ENCODE measurements around the gene REL.
A peak's percentile ranks its signal among the peaks of the same experiment; 100 is the strongest.
"Not testable (repeated sequence)": the region's sequence is repeated elsewhere in the genome, so short reads cannot be mapped to it uniquely, and the experiment has no call there.

Gene REL

DNA sequence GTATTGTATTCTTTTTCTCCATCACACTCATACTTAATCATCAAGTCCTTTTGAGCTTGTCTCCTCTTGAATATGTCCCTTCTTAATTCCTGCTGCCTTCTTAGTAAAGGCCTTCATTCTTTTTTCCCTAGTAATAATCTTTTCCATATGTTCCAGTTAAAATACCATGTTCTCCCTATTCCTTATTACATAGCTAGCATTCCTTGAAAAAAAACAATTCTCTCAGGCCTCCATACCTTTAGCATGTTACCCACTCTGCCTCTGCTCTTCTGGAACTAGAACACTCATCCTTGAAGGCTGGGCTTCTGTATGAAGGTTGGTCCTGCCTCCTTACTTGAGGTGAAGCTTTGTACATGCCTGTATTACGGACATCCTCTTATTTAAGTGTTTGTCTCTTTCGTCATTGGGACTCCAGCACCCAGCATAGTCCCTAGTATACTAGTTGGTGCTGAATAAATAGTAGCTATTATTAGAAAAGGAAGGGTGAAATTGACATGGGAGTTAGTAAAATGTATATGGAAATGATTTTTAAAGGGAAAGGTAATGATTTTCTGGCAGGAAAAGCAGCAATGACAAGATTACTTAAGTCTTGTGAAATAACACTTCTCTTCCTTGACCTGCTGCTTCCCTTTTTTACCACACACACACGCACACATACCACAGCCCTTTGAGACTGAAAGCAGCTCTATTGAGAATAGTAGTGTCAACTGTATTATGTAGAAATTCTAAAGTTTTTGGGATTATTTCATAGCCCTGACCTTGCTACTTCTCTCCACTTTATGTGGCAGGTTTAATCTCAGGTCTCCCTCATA lies 45.6 kb downstream of the REL start:
- peak; percentile 31 for DNase-seq (ENCODE audit: low read depth)

DNA sequence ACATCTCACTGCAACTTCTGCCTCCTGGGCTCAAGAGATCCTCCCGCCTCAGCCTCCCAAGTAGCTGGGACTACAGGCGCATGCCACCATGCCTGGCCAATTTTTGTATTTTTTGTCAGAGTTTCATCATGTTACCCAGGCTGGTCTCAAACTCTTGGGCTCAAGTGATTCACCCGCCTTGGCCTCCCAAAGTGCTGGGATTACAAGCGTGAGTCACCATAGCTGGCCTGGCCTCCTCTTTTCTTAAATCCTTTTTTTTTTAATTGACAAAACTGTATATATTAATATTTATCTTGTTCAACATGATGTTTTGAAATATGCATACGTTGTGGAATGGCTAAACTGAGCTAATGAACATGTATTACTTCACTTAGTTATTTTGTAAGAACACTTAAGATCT lies 50.7 kb downstream of the REL start:
- not testable (repeated sequence) for DNase-seq (ENCODE audit: low read depth)

DNA sequence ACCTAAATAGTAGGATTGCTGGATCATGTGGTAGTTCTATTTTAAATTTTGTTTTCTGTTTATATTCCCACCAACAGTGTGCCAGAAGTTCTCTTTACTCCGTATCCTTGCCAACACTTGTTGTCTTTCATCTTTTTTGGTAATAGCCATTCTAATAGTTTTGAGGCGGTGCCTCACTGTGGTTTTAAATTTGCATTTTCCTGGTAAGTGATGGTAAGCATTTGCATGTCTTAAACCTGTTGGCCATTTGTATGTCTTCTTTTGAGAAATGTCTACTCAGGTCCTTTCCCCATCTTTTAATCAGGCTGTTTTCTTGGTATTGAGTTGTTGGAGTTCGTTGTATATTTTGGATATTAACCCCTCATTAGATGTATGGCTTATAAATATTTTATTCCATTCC lies 51.6 kb downstream of the REL start:
- no peak for DNase-seq (ENCODE audit: low read depth)

DNA sequence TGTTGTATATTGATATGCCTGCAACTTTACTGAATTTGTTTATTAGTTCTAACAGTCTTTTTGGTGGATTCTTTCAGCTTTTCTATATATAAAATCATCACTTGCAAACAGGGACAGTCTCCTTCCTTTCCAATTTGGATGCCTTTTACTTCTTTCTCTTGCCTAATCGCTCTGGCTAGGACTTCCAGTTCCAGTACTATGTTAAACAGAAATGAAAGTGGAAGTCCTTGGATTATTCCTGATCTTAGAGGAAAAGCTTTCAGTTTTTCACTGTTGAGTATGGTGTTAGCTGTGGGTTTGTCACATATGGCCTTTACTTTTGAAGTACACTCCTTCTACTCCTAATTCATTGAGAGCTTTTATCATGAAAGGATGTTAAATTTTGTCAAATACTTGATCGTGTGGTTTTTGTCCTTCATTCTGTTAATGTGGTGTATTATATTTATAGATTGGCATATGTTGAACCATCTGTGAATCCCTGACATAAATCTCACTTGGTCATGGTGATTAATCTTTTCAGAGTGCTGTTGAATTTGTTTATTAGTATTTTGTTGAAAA lies 52.9 kb downstream of the REL start:
- DNase-seq (ENCODE audit: low read depth), result no peak

DNA sequence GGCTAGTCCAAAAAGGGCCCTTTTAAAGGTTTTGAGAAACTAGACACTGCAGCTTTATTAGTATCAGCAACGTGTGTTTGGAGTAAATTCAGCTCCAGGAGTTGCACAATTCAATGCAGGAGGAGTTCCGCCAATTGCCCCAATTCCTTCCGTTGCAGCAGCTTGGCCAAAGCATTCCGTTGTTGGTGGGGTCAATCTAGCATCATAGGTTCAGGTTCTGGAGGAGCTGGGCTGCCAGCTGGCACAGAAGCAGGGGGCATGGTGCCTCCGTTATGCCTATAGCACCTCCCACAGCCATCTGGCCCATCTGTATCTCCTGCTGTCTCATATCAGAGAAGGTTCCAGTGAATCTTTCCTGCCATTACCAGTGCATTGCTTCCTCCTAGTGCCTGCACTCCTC lies 55.4 kb downstream of the REL start:
- DNase-seq (ENCODE audit: low read depth), result no peak

DNA sequence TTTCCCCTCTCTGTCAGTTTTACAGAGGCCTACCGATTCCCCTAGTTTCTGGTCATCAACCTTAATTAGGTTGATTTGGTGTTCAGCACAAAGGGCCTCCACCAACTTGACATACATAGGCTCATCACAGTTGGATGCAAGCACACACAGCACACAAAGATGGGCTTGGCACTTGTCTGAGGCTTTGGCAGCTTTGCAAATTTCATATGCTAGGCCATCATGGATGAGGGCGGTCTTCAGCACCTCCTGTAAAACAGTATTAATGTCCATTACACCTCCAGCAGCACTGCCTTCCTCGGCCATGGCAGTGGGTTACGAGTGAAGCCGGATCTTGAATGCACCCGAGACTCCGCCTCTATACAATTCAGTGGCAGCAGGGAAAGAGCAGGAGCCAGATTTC lies 56.9 kb downstream of the REL start:
- no peak for DNase-seq (ENCODE audit: low read depth)

DNA sequence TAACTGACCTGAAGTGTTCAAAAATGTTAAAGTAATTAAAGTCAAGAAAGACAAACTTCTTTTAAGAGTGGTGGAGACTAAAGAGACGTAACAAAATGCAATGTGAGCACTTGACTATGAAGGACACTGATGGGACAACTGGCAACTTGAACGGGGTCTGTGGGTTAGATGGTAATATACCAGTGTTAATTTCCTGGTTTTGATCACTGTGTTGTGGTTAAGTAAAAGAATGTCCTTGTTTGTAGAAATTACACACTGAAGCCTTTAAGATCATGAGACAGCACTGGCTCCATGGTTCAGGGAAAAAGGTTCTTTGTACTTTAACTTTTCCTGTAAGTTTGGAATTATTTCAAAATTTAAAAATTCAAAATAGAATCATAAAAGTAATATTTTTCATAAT lies 58.2 kb downstream of the REL start:
- no peak for DNase-seq (ENCODE audit: low read depth)

DNA sequence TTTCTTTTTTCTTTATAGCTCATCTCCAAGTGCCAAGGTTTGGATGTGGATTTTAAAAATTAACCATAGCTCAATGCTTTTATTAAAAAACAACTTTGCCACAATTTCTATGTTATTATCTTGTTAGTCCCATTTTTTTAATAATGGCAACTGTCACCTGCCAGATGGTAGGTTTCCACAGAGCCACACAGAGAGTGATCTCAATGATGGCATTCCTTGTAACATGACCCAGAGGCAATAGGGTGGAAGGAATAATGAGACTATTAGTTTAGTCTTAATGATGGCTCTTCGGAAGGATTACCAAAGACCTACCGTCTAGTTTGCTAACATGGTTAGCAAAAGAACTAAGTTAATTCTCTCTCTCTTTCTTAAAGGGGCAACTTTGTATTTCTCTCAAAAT lies 64.0 kb downstream of the REL start:
- DNase-seq (ENCODE audit: low read depth), result no peak

DNA sequence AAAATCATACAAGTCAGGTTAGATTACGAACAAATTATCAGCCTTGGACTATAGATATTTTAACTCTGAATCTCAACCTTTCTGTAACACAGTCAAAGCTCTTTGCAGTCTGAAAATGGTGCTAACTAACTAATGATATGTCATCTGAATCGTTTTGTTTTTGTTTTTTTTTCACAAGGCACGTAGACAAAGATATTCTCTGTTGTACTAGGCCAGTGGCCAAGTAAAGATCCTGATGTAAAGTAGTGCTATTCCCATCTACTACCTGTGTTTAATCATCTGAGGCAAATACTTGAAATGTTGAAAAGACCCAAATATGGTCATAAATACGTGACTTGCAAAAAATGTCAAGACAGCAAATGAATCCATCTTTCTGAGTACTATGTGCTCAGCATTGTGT lies 65.7 kb downstream of the REL start:
- DNase-seq (ENCODE audit: low read depth), result no peak

DNA sequence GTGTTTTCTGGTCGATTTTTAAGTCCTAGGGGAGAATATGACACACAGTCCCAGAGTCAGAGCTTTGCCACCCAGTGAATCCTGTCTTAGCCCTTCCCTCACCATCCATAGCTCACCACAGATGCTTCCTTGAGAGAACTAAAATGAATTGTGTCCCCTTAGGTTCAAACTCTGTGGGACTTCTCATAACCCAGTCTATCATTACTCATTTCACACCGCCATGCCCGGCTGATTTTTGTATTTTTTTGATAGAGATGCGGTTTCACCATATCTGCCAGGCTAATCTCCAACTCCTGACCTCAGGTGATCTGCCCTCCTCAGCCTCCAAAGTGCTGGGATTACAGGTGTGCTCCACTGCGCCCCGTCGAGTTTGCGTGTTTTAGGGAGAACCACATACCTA lies 66.8 kb downstream of the REL start:
- no peak for DNase-seq (ENCODE audit: low read depth)

DNA sequence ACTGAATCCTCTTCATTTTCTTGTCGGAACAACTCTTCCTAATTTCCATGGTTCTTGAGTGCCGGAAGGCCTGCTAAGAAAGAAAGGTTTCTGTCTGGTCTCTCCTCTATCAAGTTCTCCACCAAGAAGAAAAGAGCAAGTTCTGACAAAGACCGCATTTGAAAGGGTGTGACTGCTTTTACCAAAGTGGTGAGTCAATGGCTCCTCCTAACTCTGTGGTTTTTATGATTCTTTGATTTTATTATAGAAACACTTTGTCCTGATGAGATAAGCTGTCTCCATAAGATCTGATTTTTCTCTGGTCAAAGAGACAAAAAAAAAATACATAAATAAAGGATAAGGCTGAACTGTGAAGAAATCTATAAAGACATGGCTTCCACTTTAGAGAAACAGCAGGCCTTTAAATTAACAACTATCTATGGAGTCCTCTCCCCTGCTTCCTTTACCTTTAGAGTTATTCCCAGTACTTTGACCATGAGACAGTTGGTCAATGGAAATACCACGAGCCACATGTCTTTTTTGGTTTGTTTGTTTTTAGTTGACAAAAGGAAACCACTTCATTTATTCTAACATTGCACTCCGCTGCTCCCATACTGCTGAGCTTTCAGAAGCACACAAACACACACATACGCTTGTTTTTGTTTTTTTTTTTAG lies 67.7 kb downstream of the REL start:
- no peak for DNase-seq (ENCODE audit: low read depth)

DNA sequence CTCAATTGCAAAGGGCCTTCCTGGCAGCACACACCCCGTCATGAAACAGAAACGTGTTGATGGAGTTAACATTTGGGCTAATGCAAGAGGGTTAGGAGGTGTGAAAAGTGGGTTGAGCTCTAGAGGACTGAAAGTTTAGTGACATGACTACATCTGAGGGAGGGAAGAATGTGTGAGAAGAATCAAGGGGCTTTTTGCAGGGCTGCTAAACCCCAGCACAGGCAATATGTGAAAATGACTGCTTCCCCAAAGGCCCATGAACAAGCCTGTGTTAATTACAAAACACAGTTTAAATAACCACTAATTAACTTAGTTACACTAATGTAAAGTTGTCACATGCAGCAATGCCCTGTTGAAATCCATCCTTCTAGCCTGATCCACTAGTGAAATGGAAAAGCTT lies 72.8 kb downstream of the REL start:
- DNase-seq (ENCODE audit: low read depth), result no peak

DNA sequence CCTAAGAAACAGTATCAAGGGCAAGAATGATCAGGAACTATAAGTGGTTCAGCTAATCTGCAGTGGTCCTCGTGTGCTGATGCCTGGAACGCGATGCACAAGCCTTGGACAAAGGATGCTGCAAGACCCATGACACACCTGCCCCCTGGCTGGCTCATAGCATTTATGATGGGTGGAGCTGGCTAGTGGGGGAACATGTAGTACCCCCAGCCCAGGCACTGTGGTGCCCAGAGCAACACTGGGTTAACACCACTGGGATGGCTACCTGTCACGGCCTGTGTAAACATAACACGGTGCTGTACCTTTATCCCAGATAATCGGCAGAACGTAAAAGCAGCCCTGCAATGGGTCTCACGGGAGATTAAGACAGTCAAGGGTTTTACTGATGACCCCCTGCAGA lies 75.8 kb downstream of the REL start:
- DNase-seq (ENCODE audit: low read depth), result no peak

DNA sequence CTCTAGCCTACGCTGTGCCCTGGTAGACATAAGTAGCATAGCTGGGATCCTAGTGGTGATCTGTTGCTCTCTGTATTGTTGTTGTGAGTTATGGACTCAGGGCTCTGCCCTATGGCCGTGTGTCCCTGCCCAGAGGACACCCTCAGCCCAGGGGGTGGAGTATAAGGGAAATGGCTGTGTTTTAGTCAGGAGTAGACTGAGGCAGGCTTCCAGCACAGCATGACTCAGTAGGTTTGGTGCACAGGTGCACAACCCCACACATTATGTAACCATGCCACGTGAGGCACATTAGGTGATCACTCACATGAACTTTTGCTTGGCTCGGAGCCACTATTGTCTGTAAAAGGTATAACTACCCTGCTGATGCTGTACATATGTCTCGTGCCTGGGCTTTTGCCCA lies 76.3 kb downstream of the REL start:
- DNase-seq (ENCODE audit: low read depth), result no peak

DNA sequence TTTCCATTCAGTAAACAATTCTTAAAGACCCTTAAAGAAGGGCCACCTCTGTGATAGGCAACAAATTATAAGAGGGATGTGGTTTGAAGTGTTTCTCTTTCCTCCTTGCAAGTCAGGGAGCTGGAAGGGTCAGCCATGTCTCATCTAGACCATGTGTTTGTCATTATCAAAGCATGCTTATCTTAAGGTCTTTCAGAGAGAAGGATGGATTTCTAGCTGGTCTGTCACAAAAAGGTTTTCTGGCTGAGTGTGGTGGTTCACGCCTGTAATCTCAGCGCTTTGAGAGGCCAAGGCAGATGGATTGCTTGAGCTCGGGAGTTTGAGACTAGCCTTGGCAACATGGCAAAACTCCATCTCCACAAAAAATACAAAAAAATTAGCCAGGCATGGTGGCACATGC lies 77.0 kb downstream of the REL start:
- no peak for DNase-seq (ENCODE audit: low read depth)

DNA sequence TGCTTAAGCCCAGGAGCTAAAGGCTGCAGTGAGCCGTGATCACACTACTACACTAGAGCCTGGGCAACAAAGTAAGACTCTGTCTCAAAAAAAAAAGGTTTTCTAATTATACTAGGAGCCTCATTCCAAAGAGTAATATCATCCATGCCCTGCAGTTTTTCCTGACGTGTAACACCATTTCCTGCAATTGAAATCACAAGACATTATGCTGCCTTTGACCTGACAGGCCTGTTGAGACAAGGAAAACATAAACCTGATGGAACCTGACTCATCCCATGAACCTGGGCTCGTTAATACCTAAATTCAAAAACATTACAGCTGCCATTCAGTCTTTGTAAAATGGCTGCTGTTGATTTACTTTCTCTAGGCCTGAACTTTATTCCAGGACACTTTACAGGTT lies 77.4 kb downstream of the REL start:
- DNase-seq (ENCODE audit: low read depth), result peak; percentile 44

DNA sequence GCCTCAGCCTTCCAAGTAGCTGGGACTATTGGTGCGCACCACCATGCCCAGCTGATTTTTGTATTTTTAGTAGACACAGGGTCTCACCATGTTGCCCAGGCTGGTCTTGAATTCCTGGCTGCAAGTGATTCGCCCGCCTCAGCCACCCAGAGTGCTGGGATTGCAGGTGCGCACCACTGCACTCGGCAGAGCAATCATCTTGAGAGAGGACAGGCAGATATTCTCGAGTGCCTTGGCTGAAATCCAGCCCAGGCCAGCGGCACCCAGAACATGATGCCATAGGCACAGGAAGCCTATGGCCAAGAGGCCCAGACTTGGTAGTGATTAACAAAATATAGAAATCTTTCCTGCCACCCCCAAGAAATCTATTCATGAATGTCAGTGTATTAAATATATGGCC lies 78.1 kb downstream of the REL start:
- DNase-seq (ENCODE audit: low read depth), result no peak

DNA sequence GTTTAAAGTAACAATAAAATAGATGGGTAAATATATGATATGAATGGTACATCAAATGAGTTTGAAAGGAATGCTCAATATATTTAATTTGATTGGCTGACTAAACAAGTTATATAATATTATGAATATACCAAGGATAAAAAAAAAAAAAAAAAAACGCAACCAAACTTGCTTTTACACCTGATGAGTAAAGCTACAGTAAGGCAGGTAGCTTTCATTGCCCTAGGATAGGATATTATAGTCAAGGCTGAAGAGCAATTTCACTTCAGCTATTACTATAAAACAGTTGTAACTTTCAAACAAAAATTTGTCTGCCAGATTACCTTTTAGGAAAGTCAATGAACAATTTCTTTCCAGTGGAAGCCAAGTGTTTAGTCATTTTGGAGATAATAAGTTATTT lies 79.3 kb downstream of the REL start:
- DNase-seq (ENCODE audit: low read depth), result no peak

DNA sequence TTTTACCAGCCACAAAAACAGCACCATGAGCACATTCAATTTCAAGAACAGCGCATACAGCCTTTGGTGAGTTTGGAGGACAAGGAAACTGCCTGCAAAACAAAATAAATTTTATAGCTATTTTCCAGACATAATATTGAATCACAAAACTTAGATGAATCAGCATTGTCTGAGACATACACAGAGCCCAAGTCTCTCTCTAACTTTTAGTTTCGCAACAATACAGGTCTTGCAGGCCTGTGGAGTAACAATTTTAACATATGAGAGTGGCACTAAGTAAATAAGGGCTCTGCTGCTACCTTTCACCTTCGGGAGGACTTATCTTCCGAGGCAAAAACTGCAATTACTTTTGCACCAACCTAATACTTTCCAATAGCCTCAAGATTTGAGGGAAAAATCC lies 80.1 kb downstream of the REL start:
- DNase-seq (ENCODE audit: low read depth), result peak; percentile 50

DNA sequence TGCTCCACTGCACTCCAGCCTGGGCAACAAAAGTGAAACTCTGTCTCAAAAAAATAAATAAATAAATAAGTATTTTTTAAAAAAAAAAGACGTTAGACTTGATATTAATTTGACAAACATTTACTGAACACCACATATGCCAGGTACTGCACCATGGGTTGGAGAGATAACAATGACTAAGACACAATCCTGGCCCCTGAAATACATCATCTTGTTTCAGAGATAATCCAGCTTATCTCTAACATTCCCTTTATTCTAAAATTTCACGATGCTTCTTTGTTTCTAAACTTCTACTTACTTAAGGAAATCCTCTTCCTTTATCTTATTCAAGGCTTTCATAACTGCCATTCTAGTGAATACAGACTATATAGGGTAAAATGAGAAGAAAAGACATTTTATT lies 81.2 kb downstream of the REL start:
- DNase-seq (ENCODE audit: low read depth), result no peak

DNA sequence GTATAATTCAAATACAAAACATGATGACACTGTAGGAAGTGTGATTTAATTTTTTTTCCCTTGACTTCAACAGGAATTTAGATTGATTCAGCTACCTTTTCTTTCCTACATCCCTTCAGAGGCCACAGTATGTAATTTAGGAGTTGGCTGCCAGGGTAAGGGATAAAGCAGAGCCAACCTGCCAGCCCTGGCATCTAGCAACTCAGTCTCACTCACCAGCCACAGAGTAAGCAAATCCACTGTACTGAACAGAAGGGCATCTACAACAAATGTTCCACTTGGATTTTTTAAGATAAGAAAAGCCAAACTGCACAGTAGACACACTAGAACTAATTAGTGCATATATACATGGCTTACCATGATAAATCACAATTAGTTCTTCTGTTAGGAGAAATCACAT lies 81.8 kb downstream of the REL start:
- no peak for DNase-seq (ENCODE audit: low read depth)

DNA sequence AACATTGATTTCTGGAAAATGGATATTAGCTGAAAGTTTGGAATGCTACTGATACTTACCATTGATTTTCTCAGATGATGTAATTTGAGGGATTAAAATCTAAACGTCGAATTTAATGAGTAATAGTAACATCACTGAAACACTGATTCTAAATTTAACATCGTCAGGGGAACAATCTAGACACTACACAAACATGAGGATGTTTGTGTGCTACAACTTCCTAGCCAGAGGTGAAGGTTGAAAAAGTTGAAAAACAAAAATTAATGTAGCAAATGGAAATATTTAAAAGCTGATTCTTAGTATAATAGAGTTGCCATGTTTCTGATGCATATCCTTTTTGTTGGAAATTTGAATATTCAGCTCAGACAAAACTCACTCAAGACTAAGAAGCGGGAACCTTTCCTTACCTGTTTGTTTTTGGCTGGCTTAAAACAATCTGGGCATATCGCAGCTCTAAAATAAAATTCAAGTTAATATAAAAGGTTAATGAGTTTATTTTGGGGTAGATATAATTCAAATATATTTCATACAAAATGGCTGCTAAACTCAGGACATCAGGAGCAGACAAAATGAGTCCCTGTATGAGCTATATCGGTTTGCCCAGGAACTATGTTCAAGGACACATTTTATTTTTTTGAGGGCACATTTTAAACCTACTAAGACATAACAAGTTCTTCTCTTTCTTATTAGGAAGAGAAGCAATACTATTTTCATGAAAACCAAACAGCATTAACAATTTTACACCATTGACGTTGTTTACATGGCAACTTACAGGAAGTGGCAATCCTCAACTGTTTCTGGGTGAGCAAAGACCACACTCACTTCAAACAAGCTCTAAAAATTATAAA lies 83.5 kb downstream of the REL start:
- no peak for DNase-seq (ENCODE audit: low read depth)

DNA sequence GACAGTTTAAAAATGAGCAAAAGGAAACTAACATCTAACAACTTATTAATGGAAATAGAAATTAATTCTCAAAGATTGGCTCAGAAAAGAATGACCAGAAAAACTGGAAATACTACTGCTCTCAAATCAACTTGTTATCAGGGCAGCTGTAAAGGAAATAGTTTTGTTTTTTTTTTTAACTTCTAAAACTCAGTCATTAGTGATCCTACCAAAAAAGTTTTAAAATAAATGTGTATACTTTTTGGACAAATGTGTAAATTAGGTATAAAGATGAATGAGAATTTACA lies 84.1 kb downstream of the REL start:
- no peak for DNase-seq (ENCODE audit: low read depth)

Measured in GM04503 (cell line).